MM.1S (cell line): ENCODE data around the gene FAM120A.

Experiments used
- EZH2 ChIP-seq: fragments of 300-600 bp; sonication (generic); optimal IDR thresholded peaks from 2 replicates; pipeline ENCODE3; 2017; ENCODE audit warnings: low read depth, mild to moderate bottlenecking, antibody characterized with exemption, low read length, mixed read lengths
- EZH2phosphoT487 ChIP-seq: fragments of 300-600 bp; sonication (generic); IDR thresholded peaks from 2 replicates; pipeline ENCODE4 v1.6.1; 2018; ENCODE audit warnings: antibody characterized with exemption, low read length
- TF ChIP-seq, protein P1 (sequence below): fragments of 300-600 bp; sonication (generic); IDR thresholded peaks from 2 replicates; pipeline ENCODE4 v1.5.1; 2016; ENCODE audit warnings: antibody characterized with exemption, low read length, mixed read lengths

DNA sequence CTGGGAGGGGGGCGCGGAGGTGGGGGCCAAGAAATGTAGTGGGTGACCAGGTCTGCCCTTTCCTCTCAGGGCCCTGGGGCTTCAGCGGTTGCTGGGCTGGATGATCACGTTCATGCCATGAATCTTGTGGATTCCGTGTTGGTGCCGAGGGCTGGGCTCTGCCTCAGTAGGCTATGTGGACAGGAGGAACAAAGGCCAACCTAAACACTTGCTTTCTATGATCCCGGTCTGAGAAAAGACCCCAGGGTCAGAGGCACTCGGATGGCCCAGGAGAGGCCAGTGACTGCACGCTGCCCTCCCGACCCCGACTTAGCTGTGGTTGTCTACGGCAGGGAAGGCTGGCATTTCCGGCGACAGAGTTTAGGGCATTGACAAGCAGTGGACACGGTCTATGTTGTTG is 151.5 kb downstream of the FAM120A start:
- TF ChIP-seq EZH2phosphoT487: no peak
- TF ChIP-seq, protein P1, sequence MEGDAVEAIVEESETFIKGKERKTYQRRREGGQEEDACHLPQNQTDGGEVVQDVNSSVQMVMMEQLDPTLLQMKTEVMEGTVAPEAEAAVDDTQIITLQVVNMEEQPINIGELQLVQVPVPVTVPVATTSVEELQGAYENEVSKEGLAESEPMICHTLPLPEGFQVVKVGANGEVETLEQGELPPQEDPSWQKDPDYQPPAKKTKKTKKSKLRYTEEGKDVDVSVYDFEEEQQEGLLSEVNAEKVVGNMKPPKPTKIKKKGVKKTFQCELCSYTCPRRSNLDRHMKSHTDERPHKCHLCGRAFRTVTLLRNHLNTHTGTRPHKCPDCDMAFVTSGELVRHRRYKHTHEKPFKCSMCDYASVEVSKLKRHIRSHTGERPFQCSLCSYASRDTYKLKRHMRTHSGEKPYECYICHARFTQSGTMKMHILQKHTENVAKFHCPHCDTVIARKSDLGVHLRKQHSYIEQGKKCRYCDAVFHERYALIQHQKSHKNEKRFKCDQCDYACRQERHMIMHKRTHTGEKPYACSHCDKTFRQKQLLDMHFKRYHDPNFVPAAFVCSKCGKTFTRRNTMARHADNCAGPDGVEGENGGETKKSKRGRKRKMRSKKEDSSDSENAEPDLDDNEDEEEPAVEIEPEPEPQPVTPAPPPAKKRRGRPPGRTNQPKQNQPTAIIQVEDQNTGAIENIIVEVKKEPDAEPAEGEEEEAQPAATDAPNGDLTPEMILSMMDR: no peak
- no peak for TF ChIP-seq EZH2
